ENCODE measurements around the gene OR7G2.

Gene OR7G2

GRCh38 chr19:9146882-9147281 is 39.6 kb upstream of the OR7G2 start:
- Histone ChIP-seq H3K4me1 (ENCODE audit: insufficient read depth, insufficient read length) (no peaks in the 10 kb centered on the region), H3K9ac (ENCODE audit: insufficient read length, low read depth) (no peak overlapping the region), H3K36me3 (ENCODE audit: insufficient read depth, insufficient read length, low read length) (peaks cover 63% of the 10 kb centered on the region), H3K4me3 (ENCODE audit: insufficient read length, low read depth) (no peak overlapping the region), H3K27me3 (ENCODE audit: insufficient read depth, insufficient read length) (no peaks in the 10 kb centered on the region), H3K9me3 (ENCODE audit: insufficient read depth, low read length) (peaks cover 84% of the 10 kb centered on the region)
- DNase-seq (ENCODE audit: low read depth, low spot score): no peak
- TF ChIP-seq ZNF274 (IDR thresholded peaks at IDR 0.05; ENCODE audit: low read depth, low read length): no peak
- no peak for TF ChIP-seq YY1 (IDR thresholded peaks at IDR 0.05; ENCODE audit: insufficient read depth, insufficient read length)
- TF ChIP-seq SUZ12 (IDR thresholded peaks at IDR 0.05; ENCODE audit: extremely low read depth, insufficient read depth, insufficient read length): no peak

- DNase-seq (ENCODE audit: low read depth, low spot score): no peak
- no peaks in the 10 kb centered on the region for H3K4me1 ChIP-seq (ENCODE audit: insufficient read depth, insufficient read length)
- H3K9me3 ChIP-seq (ENCODE audit: insufficient read depth, low read length): peaks cover 65% of the 10 kb centered on the region
- H3K27me3 ChIP-seq (ENCODE audit: insufficient read depth, insufficient read length): no peaks in the 10 kb centered on the region
- H3K36me3 ChIP-seq (ENCODE audit: insufficient read depth, insufficient read length, low read length): peaks cover 52% of the 10 kb centered on the region
- TF ChIP-seq ZNF274 (IDR thresholded peaks at IDR 0.05; ENCODE audit: low read depth, low read length): no peak
- H3K4me3 ChIP-seq (ENCODE audit: insufficient read length, low read depth): no peak overlapping the region
- H3K9ac ChIP-seq (ENCODE audit: insufficient read length, low read depth): no peak overlapping the region
Observed at GRCh38 chr19:9144920-9145319, 37.6 kb upstream of the OR7G2 start.

GRCh38 chr19:9140159-9140874 is 33.0 kb upstream of the OR7G2 start, which contains the start of gene ZNF317:
ZNF317 (plus strand) TSS chr19:9140397; CDS start chr19:9156017, 15,620 bp downstream.
- Histone ChIP-seq H3K27me3 (ENCODE audit: insufficient read depth, insufficient read length) (no peaks in the 10 kb centered on the region), H3K9me3 (ENCODE audit: insufficient read depth, low read length) (peaks cover 27% of the 10 kb centered on the region), H3K9ac (ENCODE audit: insufficient read length, low read depth) (peak within 1 kb of the TSS; percentile 99), H3K4me1 (ENCODE audit: insufficient read depth, insufficient read length) (no peaks in the 10 kb centered on the region), H3K36me3 (ENCODE audit: insufficient read depth, insufficient read length, low read length) (peaks cover 26% of the 10 kb centered on the region), H3K4me3 (ENCODE audit: insufficient read length, low read depth) (peak within 1 kb of the TSS; percentile 97)
- peak; percentile 89 for DNase-seq (ENCODE audit: low read depth, low spot score)
- no peak for TF ChIP-seq SUZ12 (IDR thresholded peaks at IDR 0.05; ENCODE audit: extremely low read depth, insufficient read depth, insufficient read length)
- TF ChIP-seq YY1 (IDR thresholded peaks at IDR 0.05; ENCODE audit: insufficient read depth, insufficient read length): peak; percentile 83

- no peak for DNase-seq (ENCODE audit: low read depth, low spot score)
- TF ChIP-seq YY1 (IDR thresholded peaks at IDR 0.05; ENCODE audit: insufficient read depth, insufficient read length) (no peak), ZNF274 (IDR thresholded peaks at IDR 0.05; ENCODE audit: low read depth, low read length) (no peak), SUZ12 (IDR thresholded peaks at IDR 0.05; ENCODE audit: extremely low read depth, insufficient read depth, insufficient read length) (no peak)
- H3K4me3 ChIP-seq (ENCODE audit: insufficient read length, low read depth): peak overlapping the region; percentile 97
- H3K9ac ChIP-seq (ENCODE audit: insufficient read length, low read depth): peak overlapping the region; percentile 99
- peaks cover 21% of the 10 kb centered on the region for H3K9me3 ChIP-seq (ENCODE audit: insufficient read depth, low read length)
- H3K4me1 ChIP-seq (ENCODE audit: insufficient read depth, insufficient read length): no peaks in the 10 kb centered on the region
- H3K36me3 ChIP-seq (ENCODE audit: insufficient read depth, insufficient read length, low read length): peaks cover 20% of the 10 kb centered on the region
- no peaks in the 10 kb centered on the region for H3K27me3 ChIP-seq (ENCODE audit: insufficient read depth, insufficient read length)
Observed at GRCh38 chr19:9139609-9140158, 32.4 kb upstream of the OR7G2 start.

- H3K9ac ChIP-seq (ENCODE audit: insufficient read length, low read depth): no peak overlapping the region
- no peak for TF ChIP-seq YY1 (IDR thresholded peaks at IDR 0.05; ENCODE audit: insufficient read depth, insufficient read length)
- no peak for TF ChIP-seq ZNF274 (IDR thresholded peaks at IDR 0.05; ENCODE audit: low read depth, low read length)
- no peak for TF ChIP-seq SUZ12 (IDR thresholded peaks at IDR 0.05; ENCODE audit: extremely low read depth, insufficient read depth, insufficient read length)
- H3K9me3 ChIP-seq (ENCODE audit: insufficient read depth, low read length): no peaks in the 10 kb centered on the region
- no peak overlapping the region for H3K4me3 ChIP-seq (ENCODE audit: insufficient read length, low read depth)
- no peaks in the 10 kb centered on the region for H3K36me3 ChIP-seq (ENCODE audit: insufficient read depth, insufficient read length, low read length)
- no peaks in the 10 kb centered on the region for H3K27me3 ChIP-seq (ENCODE audit: insufficient read depth, insufficient read length)
- no peak for DNase-seq (ENCODE audit: low read depth, low spot score)
- no peaks in the 10 kb centered on the region for H3K4me1 ChIP-seq (ENCODE audit: insufficient read depth, insufficient read length)
Observed at GRCh38 chr19:9132422-9132821, 25.1 kb upstream of the OR7G2 start.

- no peaks in the 10 kb centered on the region for H3K36me3 ChIP-seq (ENCODE audit: insufficient read depth, insufficient read length, low read length)
- H3K4me3 ChIP-seq (ENCODE audit: insufficient read length, low read depth): no peak overlapping the region
- no peaks in the 10 kb centered on the region for H3K9me3 ChIP-seq (ENCODE audit: insufficient read depth, low read length)
- H3K4me1 ChIP-seq (ENCODE audit: insufficient read depth, insufficient read length): no peaks in the 10 kb centered on the region
- H3K27me3 ChIP-seq (ENCODE audit: insufficient read depth, insufficient read length): no peaks in the 10 kb centered on the region
- TF ChIP-seq ZNF274 (IDR thresholded peaks at IDR 0.05; ENCODE audit: low read depth, low read length) (no peak), SUZ12 (IDR thresholded peaks at IDR 0.05; ENCODE audit: extremely low read depth, insufficient read depth, insufficient read length) (no peak), YY1 (IDR thresholded peaks at IDR 0.05; ENCODE audit: insufficient read depth, insufficient read length) (no peak)
- no peak overlapping the region for H3K9ac ChIP-seq (ENCODE audit: insufficient read length, low read depth)
- DNase-seq (ENCODE audit: low read depth, low spot score): no peak
Observed at GRCh38 chr19:9130965-9131364, 23.7 kb upstream of the OR7G2 start.

- H3K9me3 ChIP-seq (ENCODE audit: insufficient read depth, low read length): no peaks in the 10 kb centered on the region
- no peaks in the 10 kb centered on the region for H3K4me1 ChIP-seq (ENCODE audit: insufficient read depth, insufficient read length)
- H3K36me3 ChIP-seq (ENCODE audit: insufficient read depth, insufficient read length, low read length): no peaks in the 10 kb centered on the region
- no peaks in the 10 kb centered on the region for H3K27me3 ChIP-seq (ENCODE audit: insufficient read depth, insufficient read length)
- no peak overlapping the region for H3K4me3 ChIP-seq (ENCODE audit: insufficient read length, low read depth)
- TF ChIP-seq ZNF274 (IDR thresholded peaks at IDR 0.05; ENCODE audit: low read depth, low read length) (no peak), YY1 (IDR thresholded peaks at IDR 0.05; ENCODE audit: insufficient read depth, insufficient read length) (no peak), SUZ12 (IDR thresholded peaks at IDR 0.05; ENCODE audit: extremely low read depth, insufficient read depth, insufficient read length) (no peak)
- H3K9ac ChIP-seq (ENCODE audit: insufficient read length, low read depth): no peak overlapping the region
- no peak for DNase-seq (ENCODE audit: low read depth, low spot score)
Observed at GRCh38 chr19:9128171-9128570, 20.9 kb upstream of the OR7G2 start.
